ENCODE measurements around the gene IL17RA. TPM values are rescaled to one million over a fixed set of nuclear protein-coding genes. Genes with fewer than 3 reads are reported as not detected.
A peak's percentile ranks its signal among the peaks of the same experiment; 100 is the strongest.

The IL17RA gene
- total RNA-seq, 1 donor from 2014 or later, result 11.6 TPM

DNA sequence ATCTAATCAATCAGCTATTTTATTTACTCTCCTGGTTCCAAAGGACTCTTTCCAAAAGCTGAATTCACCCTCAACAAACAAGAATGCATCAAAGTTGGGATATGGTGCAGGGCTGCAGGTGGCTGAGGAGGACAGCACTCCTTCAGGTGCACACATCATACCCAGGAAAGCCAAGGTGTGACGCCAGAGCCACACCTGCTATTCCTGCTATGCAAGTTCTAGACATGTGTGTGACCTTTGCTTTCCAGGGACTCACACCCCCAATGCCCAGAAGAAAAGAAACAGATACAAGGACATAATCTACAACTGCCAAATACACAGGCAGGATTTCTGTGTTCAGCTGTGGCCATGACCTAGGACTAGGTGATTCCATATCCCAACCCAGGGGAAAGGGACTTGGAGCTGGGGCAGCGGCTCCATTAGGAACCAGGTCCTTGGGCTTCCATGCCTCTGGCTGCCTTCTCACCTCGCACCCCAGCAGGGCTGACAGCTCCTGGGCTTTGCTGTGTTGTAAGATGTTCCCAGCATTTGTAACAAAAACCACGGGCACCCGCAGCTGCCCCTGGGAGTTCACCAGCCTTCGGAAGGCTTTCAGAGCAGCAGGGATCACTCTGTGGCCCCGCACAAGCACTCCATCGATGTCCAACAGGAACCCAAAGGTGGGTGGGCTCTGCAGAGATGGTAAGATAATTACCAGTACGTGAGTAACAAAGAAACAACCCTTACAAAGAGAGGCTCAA is 64.4 kb downstream of the IL17RA start:
- no peak overlapping the region for H3K27ac Mint-ChIP-seq (ENCODE audit: unreplicated experiment)

DNA sequence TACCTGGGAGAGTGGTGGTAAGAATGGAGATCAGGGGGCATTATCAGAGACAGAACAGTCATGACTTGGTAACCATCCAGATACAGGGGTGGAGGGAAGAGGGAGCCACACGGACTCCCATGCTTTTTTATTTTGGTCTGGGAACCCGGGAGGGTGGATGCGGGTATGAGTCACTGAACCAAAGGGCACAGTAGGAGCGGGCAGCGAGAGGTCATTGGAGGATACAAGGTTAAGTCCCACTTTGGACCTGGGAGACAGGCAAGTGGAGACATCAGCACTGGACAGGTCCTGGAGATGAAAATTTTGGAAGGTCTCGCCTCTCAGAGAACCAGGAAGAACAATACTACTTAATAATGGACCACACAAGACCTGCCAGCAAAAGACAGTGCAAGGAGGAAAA is 67.5 kb downstream of the IL17RA start:
- Mint-ChIP-seq H3K36me3 (ENCODE audit: low read depth) (peaks cover 2% of the 10 kb centered on the region), H3K4me1 (ENCODE audit: low read depth) (peaks cover 8% of the 10 kb centered on the region), H3K27me3 (ENCODE audit: low read depth) (no peaks in the 10 kb centered on the region), H3K4me3 (ENCODE audit: unreplicated experiment) (no peak overlapping the region), H3K27ac (ENCODE audit: unreplicated experiment) (no peak overlapping the region), H3K9me3 (ENCODE audit: low read depth) (no peaks in the 10 kb centered on the region)
- peak; percentile 18 for DNase-seq (ENCODE audit: low spot score)
- TF ChIP-seq, protein P1, sequence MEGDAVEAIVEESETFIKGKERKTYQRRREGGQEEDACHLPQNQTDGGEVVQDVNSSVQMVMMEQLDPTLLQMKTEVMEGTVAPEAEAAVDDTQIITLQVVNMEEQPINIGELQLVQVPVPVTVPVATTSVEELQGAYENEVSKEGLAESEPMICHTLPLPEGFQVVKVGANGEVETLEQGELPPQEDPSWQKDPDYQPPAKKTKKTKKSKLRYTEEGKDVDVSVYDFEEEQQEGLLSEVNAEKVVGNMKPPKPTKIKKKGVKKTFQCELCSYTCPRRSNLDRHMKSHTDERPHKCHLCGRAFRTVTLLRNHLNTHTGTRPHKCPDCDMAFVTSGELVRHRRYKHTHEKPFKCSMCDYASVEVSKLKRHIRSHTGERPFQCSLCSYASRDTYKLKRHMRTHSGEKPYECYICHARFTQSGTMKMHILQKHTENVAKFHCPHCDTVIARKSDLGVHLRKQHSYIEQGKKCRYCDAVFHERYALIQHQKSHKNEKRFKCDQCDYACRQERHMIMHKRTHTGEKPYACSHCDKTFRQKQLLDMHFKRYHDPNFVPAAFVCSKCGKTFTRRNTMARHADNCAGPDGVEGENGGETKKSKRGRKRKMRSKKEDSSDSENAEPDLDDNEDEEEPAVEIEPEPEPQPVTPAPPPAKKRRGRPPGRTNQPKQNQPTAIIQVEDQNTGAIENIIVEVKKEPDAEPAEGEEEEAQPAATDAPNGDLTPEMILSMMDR (IDR thresholded peaks at IDR 0.05), result no peak

More for the DNA sequence above, 64.4 kb downstream of the IL17RA start:
- DNase-seq (ENCODE audit: low spot score), result no peak
- Mint-ChIP-seq H3K9me3 (ENCODE audit: low read depth) (no peaks in the 10 kb centered on the region), H3K27me3 (ENCODE audit: low read depth) (no peaks in the 10 kb centered on the region), H3K36me3 (ENCODE audit: low read depth) (peaks cover 2% of the 10 kb centered on the region), H3K4me3 (ENCODE audit: unreplicated experiment) (no peak overlapping the region), H3K4me1 (ENCODE audit: low read depth) (no peaks in the 10 kb centered on the region)
- TF ChIP-seq, protein P1 (IDR thresholded peaks at IDR 0.05), result no peak

DNA sequence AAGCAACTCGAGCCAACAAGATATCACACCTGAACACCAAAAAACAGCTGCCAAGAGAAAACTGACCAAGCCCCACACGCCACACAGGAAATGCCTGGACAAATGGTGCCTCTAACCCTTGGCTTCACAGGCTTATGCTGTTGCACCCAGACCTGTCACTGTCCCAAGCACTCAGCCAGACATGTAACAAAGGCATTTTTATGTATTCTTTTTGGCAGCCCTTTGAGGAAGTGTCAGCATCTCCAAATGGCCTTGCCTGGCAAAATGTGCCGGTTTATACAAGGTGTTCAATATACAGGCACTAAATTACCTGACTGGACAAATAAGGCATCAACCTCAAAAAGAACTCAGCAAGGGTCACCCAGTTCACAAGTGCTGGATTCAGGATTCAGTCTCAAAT is 68.2 kb downstream of the IL17RA start:
- TF ChIP-seq, protein P1 (IDR thresholded peaks at IDR 0.05), result no peak
- H3K27ac Mint-ChIP-seq (ENCODE audit: unreplicated experiment), result no peak overlapping the region
- DNase-seq (ENCODE audit: low spot score), result peak; percentile 4

DNA sequence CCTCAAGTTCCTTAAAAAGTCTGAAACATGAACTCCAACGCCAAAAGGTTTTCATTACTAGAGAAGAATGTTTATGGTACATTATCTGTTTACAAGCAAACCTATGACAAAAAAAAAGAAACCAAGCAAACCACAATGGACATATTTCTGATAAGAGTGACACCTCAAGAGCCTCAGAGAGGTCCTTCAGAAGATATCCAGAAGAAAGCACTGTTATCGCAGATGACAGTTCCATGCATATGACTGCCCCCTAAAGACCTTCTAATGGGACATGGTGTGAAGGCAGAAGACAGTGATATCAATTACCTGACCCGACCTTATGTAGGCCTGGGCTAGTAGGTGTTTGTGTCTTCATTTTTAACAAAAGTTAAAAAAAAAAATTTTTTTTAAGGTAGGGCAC is 71.1 kb downstream of the IL17RA start:
- Mint-ChIP-seq H3K27me3 (ENCODE audit: low read depth) (no peaks in the 10 kb centered on the region), H3K4me1 (ENCODE audit: low read depth) (peaks cover 22% of the 10 kb centered on the region), H3K27ac (ENCODE audit: unreplicated experiment) (no peak overlapping the region), H3K4me3 (ENCODE audit: unreplicated experiment) (no peak overlapping the region), H3K36me3 (ENCODE audit: low read depth) (no peaks in the 10 kb centered on the region), H3K9me3 (ENCODE audit: low read depth) (no peaks in the 10 kb centered on the region)
- TF ChIP-seq, protein P1 (IDR thresholded peaks at IDR 0.05), result no peak
- DNase-seq (ENCODE audit: low spot score), result no peak

More for the DNA sequence above, 68.2 kb downstream of the IL17RA start:
- no peak overlapping the region for H3K4me3 Mint-ChIP-seq (ENCODE audit: unreplicated experiment)
- no peaks in the 10 kb centered on the region for H3K27me3 Mint-ChIP-seq (ENCODE audit: low read depth)
- no peaks in the 10 kb centered on the region for H3K36me3 Mint-ChIP-seq (ENCODE audit: low read depth)
- peaks cover 11% of the 10 kb centered on the region for H3K4me1 Mint-ChIP-seq (ENCODE audit: low read depth)
- H3K9me3 Mint-ChIP-seq (ENCODE audit: low read depth), result no peaks in the 10 kb centered on the region

DNA sequence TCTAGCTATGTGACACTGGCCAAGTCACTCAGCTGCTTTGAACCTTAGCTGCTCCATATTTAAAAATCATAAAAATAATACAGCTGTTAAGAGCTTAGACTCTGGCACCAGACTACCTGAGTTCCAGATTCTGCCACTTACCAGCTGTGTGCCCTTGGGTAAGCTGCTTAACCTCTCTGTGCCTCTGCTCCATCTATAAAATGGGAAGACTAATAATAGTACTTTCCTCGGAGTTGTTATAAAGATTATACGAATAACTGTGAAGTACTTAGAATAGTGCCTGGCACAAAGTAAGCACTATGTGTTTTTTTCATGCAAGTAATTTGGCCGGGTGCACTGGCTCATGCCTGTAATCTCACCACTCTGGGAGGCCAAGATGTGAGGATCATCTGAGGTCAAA is 72.9 kb downstream of the IL17RA start:
- TF ChIP-seq, protein P1 (IDR thresholded peaks at IDR 0.05), result no peak
- H3K4me3 Mint-ChIP-seq (ENCODE audit: unreplicated experiment), result peak overlapping the region; percentile 86
- peak overlapping the region; percentile 92 for H3K27ac Mint-ChIP-seq (ENCODE audit: unreplicated experiment)
- no peaks in the 10 kb centered on the region for H3K27me3 Mint-ChIP-seq (ENCODE audit: low read depth)
- H3K4me1 Mint-ChIP-seq (ENCODE audit: low read depth), result peaks cover 22% of the 10 kb centered on the region
- H3K9me3 Mint-ChIP-seq (ENCODE audit: low read depth), result no peaks in the 10 kb centered on the region
- DNase-seq (ENCODE audit: low spot score), result peak; percentile 2
- H3K36me3 Mint-ChIP-seq (ENCODE audit: low read depth), result no peaks in the 10 kb centered on the region
